GM21619 (cell line): ENCODE data around the gene FNBP1L.
"Not testable (repeated sequence)": the region's sequence is repeated elsewhere in the genome, so short reads cannot be mapped to it uniquely, and the experiment has no call there.

Experiments
- ATAC-seq: cut with Tn5 transposase; IDR thresholded peaks from one replicate; pipeline ENCODE4 v1.9.1; 2021; ENCODE audit not compliant: unreplicated experiment

Gene FNBP1L

DNA sequence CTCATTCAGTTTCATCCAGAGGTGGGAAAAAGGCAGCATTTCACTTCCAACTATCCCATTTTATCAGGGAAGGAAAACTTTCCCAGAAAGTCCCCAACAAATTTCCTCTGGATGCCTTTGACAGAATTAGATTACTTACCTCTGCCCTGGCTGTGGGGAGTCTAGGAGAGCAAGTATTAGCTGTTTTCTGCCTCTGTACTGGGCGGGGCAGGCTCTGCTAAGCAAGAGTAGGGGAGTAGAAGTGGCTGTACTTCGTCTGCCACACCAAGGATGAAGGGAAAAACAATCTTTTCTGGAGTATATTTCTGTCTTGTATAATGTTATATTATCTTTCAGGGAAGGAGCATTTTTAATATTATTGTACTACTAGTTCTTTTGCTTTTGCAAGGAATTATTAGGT is 78.5 kb downstream of the FNBP1L start:
- ATAC-seq, result no peak

- ATAC-seq, result no peak
Observed at GRCh38 chr1:93528412-93528811, 80.5 kb downstream of the FNBP1L start.

DNA sequence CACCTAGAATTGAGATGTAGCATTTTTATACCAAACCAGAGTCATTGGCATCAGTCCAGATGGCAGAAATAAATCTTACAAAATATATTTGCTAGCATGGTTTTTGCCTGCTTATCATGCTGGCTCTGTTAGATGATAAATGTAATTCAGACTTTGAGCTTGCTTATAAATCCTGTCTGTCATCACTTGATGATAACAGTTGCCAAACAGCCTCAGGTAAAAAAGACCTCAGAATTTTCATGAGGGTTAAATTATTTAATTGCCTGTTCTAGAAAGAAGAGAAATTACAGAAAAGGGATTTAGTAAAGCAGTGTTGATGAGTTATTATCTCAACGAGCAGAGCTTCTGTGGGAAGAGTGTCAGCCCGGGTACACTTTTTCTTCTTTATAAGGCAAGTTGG is 83.3 kb downstream of the FNBP1L start:
- ATAC-seq, result no peak

GRCh38 chr1:93532780-93533378 is 85.0 kb downstream of the FNBP1L start:
- no peak for ATAC-seq

DNA sequence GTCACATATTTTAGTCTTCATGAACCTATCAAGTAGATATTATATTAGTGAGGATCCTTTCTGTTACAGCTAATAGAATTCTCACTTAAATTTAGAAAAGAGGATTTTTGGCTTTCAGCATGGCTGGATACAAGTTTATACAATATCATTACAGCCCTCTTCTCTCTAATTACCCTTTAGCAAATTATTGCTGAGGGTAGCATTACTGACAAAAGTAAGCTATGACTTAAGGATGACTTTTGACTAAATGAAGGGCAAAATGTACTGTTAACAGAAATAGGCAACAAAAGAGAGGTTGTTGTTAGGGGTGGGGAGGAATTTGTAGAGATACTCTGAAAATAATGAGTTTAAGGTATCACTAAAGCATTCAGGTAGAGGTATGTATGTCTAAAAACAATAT is 85.8 kb downstream of the FNBP1L start:
- no peak for ATAC-seq

DNA sequence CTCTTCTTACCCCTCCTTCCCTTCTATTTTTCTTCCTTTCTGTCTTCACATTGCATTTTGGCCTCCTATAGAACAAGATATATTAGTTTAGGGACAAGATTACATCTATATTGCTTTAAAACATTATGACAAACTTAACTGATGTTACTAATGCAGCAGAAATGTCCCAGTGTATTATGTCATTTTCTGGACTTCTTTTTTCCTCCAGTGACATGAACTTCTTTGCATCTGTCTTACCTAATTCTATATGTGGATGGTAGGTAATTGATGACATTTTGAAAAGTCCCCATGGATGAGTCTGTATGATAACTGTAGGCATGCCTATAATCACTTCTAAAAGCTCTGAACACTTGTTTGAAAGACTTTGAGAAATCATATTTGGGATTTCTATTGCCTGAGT is 89.5 kb downstream of the FNBP1L start:
- no peak for ATAC-seq

DNA sequence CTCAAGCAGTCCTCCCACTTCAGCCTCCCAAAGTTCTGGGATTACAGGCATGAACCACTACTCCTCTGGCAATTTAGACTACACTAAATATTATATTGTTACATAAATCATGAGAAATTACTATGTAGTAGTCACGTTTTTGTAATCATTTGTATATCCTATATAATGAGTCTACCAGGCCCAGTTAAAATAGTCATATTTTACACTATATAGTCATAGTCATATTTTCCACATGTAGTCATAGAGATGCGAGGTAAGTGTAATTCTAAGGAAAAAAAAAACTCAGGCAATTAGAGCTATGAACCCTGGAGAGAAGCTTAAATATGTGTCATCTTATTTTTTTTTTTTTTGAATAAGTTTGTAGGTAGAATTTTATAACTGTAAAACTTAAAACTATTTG is 90.0 kb downstream of the FNBP1L start:
- ATAC-seq, result no peak

DNA sequence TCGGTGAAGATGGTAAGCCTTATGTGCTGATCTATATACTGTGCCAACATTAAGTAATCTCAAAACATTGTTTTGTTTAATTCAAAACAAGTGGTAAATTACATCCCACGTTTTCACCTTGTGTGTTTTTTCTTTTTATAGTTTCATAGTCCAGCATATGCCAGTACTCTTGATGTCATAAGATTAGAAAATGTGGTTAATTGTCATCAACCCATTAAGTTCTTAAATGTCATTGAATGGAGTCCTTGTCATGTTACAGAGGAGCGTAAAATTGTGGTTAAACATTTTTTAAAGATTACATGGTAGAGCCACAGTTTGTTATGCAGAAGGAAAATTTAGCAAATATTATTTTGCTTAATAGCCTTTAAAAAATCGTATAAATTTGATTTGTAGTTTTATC is 93.1 kb downstream of the FNBP1L start:
- no peak for ATAC-seq

GRCh38 chr1:93542398-93542797 is 94.5 kb downstream of the FNBP1L start:
- ATAC-seq, result no peak

DNA sequence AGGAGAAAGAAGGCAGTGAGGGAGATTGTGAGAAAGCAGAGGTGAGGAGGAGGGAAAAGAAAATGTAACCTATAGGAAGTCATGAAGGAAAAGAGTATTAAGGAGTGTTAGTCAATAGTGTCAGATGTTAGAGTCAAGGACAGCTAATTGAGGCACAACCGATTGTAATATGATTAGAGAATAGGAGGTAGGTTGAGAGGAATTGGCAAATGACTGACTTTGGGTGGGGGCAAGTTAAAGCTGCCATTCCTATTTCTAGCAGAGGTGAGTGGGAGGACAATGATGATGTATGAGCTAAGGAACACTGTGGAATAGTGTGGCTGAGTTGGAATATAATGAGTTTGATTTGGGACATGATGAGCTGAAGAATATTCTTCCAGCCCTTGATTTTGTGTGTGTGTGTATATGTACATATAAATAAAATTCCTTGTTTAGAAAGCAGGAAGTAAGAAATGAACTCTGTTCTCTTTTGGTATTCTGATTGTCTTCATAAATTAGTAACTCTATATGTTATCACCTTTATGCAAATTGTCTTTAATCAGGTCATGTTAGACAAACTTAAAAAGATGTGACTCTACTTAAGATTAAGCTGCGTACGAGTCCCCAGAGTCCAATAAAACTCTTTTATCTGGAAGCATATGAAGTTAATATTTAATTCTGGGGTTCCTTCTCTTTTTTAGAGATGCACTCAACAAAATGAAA is 98.4 kb downstream of the FNBP1L start:
- no peak for ATAC-seq

- ATAC-seq, result no peak
Observed at GRCh38 chr1:93549131-93549530, 101.2 kb downstream of the FNBP1L start.

- no peak for ATAC-seq
Observed at GRCh38 chr1:93549811-93550210, 101.9 kb downstream of the FNBP1L start.

DNA sequence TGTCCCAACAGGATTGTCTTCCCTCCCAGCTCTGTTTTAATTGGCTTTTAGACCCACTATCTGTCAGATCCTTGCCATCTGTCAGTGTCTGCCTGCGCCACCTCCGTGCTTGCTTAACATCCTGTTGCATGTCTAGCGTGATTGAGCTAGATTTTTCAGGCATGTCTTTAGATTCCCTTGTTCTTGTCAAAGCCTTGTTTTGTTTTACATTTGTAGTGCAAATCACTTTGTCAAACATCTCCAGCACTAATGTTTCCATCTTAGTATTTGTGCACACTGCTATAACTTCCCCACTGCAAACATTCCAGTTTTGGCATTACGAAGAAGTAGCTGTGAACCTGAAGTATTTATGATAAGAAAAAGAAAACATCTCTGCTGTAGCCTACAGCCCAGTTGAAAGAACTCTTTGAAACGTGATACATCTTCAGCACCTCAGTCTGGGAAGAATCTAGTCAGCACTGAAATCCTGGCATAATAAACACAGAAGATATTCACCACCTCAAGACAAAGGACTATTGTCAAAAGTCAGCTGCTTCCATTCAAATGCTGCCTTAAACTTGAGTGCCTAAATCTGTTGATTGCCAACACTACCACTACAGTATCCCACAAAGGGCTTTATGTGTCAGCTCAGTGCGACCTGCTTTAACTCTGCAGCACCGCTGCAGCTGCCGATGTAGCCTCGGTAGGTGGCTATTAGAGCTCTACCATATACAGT is 105.0 kb downstream of the FNBP1L start:
- no peak for ATAC-seq

DNA sequence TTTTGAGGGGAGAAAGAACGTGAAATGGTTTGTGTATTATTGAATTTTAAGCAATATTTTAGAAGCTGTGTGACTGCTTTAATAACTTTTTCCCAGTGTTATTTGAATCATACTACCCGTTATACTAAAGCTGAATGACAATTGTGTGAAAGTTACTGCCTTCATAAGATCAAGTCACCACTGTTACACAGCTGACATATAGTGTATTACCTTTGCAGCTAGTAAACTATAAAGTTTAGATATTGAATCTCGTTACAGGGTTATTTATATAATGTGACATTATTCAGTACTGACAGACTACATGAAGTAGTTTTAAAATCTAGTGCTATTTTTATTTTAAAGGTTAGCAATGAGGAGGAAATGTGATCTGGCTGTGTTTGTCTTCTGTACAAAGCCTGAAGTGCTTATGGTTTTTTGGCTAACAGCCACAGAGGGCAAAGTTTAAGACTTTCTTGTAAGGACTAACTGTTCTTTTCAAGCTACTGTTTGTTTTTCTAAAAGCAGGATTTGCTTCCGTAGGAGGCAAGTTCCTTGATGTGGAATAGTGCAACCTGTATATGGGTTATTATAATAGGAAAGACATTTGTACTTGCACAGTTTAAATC is 106.1 kb downstream of the FNBP1L start:
- not testable (repeated sequence) for ATAC-seq

DNA sequence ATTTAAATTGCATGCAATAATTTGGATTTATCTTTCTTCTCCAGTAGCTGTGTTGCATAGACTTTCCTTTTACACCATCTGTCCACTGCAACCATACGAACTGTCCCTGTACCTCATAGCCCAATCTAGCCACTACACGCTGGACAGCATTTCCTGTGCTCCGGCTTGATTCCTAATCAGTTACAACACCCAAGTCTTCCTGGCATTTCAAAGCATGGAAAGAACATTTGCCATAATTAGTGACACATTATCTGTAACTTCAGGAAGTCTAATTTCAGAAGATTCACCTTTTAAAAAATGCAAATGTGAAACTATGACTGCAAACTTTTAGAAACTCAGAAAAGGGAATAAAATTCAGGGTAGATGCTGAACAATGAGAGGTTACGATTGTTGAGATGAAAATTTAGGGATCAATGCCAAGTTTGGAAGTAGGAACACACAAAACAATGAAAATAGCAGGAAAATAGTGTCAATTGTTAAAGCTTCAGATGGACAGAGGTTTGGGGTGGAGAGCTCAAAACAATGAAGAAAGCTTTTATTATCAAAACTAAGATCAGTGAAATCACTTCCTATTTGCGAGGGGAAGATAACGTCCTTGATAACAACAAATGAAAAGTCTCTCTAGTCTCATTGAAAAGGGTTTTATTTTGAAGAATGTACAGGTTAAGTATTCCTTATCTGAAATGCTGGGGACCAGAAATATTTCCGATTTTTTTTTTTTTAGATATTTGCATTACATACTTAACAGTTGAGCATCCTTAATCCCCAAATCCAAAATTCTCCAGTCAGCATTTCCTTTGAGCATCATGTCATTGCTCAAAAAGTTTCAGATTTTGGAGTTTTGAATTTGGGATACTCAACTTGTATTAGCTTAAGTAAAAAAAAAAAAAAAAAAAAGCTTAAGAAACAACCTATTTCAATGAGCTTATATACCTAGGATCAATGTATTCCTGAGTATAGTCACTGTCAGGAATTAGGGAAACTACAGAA is 107.3 kb downstream of the FNBP1L start:
- no peak for ATAC-seq

DNA sequence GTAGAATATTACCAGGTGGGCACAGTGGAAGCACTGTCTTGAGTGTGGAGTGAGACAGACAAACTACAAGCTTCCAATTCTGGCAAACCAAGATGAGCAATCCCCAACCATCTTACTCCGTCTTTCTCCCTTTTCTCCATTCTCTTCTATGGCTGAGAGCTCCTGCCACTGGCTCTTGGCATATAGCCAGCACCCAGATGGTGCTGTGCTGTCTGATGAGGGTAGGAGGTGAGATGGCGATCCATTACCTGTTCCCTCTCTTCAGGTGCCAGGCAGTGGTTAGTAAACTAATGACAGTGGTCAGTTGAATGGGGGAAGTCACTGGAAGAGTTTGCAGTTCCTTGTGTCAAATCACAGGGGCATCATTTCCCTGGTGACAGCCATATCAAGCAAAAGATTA is 108.4 kb downstream of the FNBP1L start:
- no peak for ATAC-seq

- ATAC-seq, result no peak
Observed at GRCh38 chr1:93559045-93559444, 111.1 kb downstream of the FNBP1L start.

GRCh38 chr1:93559695-93560094 is 111.8 kb downstream of the FNBP1L start:
- no peak for ATAC-seq

DNA sequence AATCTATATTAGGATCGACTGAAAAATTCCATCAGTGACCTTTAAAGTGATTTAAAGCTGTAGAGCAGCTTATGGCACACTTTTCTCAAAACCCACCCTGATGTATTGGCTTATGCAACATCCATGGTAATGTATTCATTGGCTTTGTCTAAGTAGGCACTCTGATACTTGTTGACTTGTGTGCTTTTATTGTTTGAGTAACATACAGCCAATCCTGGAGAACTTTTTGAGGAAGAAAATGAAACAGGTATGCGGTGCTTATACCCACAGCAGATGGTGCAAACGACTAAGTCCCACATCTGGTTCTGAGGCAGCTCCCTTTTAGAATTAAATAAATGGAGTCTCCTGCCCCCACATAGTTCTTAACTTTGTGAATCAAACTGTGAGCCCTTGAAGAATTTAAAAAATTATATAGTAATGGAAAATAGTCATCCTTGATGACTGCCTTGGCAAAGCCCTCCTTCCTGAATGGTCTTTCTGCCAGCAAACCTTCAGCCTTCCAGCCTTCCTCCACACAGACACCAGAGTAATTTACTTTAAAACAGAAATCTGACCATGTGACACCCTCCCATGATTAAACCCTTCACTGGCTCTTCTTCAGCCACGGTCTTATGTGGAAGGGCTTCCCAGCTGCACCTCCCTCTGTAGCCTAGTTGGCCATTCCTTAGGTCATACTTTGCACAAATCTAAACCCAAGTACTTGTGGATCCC is 117.7 kb downstream of the FNBP1L start:
- no peak for ATAC-seq

DNA sequence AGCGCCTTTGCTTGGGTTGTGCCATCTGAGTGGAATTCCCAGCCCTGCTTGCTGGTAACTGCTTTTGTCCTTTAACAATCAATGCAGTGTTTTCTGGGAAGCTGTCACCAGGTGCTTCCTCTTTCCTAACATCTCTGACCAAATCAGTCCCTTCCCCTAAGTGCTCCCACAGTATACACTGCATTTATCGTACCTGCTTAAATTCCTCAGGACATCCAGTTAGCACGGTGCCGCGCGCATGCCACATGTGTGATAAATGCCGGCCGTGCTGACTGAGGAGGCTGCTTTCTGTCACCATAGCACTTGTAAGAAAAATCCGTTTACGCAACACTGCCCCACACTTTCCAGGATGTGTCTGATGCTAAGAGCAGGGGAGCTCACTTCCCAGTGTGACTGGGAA is 118.3 kb downstream of the FNBP1L start:
- no peak for ATAC-seq
